ENCODE data around the gene CACNA2D2.
A peak's percentile ranks its signal among the peaks of the same experiment; 100 is the strongest.

DNA sequence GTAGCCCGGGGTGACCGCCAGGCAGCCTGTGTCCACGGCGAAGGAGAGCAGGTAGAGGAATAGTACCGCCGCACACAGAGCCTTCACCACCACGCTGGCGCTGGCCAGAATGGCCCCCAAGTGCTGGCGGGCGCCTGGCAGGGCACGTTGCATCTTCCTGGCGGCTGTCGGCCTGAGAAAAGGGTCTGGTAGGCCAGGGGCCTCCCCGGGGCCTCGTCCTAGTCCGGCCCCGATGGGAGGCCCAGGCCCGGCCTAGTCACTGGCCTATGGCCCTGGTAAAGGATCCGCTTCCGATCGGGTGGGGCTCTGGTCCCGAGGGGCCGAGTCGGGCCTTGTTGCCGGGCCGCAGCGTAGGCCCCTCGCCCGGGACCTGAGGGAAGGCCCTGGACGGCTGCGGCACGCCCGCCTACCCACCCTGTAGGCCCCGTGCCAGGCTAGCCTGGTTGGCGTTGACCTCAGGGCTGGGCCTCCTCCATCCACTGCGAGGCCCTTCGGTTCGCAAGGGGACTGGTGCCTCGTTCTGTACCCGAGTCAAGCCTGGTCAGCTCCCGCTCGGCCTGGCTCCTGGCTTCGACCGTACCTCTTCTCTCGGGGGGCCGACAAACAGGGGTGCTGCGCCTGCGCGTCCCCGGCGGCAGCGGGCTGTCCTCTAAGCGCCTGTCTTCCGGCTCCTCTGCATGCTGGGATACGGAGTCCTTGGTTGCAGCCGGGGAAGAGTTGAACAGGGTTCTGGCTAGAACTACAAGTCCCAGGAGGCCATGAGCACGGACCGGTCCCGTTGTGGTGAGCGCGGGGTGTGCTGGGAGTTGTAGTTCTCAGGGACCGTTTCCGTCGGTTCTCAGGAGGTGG is 144.3 kb downstream of the CACNA2D2 start, which contains the start of gene TMEM115:
- TF ChIP-seq POLR2A (IDR thresholded peaks at IDR 0.05) = peak in 1 of 2 donors; percentile 59
- TF ChIP-seq, protein P1, sequence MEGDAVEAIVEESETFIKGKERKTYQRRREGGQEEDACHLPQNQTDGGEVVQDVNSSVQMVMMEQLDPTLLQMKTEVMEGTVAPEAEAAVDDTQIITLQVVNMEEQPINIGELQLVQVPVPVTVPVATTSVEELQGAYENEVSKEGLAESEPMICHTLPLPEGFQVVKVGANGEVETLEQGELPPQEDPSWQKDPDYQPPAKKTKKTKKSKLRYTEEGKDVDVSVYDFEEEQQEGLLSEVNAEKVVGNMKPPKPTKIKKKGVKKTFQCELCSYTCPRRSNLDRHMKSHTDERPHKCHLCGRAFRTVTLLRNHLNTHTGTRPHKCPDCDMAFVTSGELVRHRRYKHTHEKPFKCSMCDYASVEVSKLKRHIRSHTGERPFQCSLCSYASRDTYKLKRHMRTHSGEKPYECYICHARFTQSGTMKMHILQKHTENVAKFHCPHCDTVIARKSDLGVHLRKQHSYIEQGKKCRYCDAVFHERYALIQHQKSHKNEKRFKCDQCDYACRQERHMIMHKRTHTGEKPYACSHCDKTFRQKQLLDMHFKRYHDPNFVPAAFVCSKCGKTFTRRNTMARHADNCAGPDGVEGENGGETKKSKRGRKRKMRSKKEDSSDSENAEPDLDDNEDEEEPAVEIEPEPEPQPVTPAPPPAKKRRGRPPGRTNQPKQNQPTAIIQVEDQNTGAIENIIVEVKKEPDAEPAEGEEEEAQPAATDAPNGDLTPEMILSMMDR (IDR thresholded peaks at IDR 0.05) = no peak
- TF ChIP-seq EP300 (IDR thresholded peaks at IDR 0.05) = no peak
